DMS53 (cell line): ENCODE data around the gene RAB4B.
"Not testable (repeated sequence)": the region's sequence is repeated elsewhere in the genome, so short reads cannot be mapped to it uniquely, and the experiment has no call there.

Source experiments
- DNase-seq: peaks from one replicate; lab custom pipeline; 2025; lab: John Stamatoyannopoulos, UW

Gene RAB4B

DNA sequence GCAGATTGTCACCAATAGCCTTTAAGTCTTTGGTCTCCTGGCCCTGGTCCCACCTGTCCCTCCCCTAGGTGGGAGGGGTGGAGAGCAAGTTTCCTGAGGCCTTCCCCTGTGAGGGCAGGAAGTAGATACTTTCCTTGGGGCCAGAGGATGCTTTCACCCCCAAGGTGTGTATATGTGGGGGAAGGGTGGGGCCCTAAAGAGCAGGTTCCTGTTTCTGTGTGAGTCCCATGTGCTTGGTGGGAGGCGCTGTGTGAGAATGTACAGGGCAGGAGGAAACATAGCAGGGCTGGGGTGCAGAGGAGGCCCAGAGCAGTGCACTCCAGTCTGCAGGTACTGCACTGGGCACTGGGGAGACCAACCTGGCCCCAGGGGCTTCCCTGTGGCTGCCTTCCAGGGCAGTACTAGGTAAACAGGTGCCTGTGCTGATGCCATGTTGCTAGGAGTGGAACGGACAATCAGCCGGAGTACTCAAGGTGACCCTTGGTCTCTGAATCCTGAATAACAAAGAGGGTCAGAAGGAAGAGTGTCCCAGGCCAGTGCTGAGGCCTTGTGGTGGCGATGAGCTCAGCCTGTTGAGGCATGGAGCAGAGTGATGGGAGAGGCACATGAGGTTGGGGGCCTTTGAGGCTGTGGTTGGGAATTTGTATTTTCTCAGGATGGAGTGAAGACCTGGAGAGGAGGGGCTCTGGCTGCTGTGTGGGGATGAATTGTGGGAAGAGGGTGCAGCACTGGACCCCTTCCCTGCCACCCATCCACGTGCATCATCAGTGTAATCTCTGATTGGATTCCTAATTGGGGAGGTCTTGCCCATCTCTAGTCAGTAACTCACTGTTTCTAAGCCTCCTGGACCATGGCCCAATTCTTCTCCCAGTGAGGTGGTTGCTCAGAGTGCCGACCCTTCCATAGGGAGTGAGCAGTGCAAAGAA lies 26.1 kb downstream of the RAB4B start:
- peak; percentile 26 for DNase-seq

DNA sequence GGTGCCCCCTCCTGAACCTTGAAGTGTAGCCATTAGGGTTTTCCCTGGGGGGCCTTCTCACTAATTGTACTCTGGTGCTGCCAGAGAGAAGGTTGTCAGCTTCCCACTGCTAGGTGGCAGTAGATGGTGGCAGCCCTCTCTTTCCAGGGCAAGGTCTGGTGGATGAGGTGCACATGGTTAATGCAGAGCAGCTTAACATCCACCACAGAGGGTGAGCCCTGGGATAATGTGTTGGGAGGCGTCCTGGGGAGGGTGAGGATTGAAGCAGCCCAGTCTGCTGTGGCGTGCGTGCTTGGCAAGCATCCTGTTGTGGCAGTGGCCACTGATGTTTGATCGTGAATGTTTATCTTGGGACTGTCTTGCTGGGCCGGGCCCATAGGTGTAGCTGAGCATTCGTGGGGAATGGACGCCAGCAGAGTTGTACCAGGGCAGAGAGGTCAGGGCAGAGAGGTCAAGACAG lies 26.8 kb downstream of the RAB4B start:
- no peak for DNase-seq

DNA sequence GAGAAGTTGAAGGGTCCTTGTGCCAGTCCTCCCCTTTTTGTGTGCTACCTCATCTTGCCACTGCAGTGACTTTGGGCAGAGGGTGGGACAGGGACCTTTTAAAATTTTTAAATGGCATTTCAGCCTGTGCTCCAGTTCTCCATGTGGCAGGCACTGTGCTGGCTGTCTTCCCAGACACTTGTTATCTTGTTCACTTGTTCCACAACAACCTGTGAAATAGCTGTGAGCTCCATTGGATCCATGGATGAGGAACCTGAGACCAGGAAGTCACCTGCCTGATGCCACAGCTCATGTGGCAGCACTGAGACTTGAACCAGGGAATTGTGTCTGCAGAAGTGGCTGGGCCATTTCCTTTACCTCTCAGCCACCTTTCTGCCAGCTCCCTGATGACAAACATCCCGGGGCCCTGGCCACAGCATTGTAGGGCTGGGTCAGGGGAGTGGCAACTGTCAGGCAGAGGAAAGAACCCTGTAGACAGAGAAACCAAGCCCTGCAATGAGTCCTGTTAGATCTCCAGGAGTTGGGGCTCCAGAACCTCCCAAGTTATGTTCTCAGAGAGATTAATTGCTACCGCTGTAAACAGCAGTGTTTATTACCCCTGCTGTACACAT lies 27.3 kb downstream of the RAB4B start:
- DNase-seq: no peak

DNA sequence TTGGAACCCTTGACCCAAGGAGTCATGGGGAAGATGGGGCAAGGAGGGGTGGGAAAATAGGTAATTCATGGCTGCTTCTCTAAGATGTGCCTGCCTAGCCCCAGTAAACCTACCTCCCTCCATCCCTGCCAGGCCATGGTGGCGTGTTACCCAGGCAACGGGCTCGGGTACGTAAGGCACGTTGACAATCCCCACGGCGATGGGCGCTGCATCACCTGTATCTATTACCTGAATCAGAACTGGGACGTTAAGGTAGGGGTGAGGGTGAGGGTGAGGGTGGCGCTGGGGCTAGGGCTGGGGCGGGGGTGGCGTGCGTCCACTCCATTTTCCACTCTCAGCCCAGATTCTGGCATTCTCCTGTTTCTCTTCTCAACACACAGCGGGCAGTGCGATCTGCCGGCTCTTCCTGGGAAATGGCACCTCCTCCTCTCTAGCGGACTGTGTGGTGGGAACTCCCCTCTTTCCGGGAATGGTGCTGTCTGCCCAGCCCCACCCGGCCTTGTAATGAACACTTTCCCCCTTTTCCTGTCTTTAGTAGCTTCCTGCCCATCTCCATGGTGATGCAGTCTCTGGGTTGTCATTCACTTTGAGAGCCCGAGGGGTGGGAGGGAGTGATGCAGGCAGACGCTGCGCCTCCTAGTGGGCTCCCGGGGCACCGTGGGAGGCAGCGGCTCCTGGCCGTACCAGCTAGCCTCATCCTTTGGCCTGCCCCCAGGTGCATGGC lies 28.5 kb downstream of the RAB4B start:
- DNase-seq: peak; percentile 70

DNA sequence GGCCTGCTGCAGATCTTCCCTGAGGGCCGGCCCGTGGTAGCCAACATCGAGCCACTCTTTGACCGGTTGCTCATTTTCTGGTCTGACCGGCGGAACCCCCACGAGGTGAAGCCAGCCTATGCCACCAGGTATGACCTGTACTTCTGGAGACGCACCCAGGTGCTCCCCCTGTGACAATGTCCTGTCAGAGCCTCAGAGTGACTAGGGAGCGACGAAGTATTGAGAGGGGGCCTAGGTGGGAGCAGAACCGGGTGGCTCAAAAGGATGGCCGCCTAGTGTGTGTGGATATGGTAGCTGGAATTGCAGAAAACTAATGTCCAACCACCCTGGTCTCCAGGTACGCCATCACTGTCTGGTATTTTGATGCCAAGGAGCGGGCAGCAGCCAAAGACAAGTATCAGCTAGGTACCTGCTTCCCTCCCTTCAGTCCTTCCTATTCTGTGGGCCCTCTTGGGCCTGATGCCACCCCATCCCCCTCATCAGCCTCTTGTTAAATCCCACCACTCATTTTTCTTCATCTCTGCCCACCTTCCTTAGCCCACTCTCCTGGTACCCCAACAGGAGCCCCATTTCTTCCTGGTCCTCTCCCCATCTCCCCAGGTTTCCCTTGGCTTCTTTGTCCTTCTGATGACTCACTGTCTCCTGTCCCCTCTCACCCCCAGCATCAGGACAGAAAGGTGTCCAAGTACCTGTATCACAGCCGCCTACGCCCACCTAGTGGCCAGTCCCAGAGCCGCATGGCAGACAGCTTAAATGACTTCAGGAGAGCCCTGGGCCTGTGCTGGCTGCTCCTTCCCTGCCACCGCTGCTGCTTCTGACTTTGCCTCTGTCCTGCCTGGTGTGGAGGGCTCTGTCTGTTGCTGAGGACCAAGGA lies 29.3 kb downstream of the RAB4B start:
- peak; percentile 88 for DNase-seq

DNA sequence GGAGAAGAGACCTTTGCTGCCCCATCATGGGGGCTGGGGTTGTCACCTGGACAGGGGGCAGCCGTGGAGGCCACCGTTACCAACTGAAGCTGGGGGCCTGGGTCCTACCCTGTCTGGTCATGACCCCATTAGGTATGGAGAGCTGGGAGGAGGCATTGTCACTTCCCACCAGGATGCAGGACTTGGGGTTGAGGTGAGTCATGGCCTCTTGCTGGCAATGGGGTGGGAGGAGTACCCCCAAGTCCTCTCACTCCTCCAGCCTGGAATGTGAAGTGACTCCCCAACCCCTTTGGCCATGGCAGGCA lies 29.9 kb downstream of the RAB4B start:
- DNase-seq: no peak

DNA sequence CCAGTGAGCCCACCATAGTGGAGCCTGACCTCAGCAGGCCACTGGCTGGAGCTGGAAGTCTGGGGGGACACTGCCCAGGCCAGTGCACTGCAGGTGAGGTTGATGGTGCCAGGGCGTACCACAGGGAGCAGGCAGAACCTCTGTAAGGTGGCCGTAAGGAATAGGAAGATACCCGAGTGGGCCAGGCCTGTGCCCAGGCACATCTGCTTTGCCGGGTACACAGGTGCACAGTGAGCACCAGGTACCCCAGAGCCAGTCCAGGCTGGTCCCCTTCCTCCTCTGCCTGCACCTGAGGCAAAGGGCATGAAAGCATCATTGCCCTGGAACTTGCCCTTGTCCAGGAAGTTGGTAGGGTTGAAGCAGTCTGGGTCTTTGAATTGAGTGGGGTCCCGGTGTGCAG lies 30.4 kb downstream of the RAB4B start:
- DNase-seq: no peak

DNA sequence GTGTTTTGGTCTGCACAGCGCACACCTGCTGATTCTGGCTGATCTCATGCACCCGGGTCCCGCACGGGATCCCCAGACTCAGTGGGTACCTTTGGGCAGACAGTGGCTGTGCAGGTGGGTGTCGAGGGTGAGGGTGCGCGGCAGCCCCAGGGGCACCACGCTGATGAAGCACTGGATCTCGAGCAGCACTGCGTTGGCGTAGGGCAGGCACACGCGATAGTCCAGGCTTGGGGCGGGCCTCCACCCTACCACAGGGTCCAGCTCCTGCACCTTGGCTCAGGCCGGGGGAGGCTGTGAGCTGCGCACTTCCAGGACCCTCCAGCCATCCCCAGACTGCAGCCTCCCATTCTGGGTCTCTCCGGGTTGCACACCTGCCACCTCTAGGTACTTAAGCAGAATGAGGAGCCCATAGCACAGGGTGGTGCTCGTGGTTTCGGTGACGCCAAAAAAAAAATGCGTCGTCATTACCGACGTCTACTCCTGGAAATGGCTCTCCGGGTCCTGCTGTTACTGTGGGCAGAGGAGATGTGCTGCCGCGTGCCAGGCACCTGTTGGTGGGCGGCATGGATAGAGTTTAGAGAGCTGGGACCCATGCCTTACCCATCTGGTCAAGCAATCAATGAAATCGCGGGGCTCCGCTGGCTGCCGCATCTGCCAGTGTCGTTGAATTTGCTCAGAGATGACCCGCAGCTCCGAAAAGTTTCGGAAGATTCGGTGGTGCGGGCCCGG lies 31.5 kb downstream of the RAB4B start:
- DNase-seq: no peak

DNA sequence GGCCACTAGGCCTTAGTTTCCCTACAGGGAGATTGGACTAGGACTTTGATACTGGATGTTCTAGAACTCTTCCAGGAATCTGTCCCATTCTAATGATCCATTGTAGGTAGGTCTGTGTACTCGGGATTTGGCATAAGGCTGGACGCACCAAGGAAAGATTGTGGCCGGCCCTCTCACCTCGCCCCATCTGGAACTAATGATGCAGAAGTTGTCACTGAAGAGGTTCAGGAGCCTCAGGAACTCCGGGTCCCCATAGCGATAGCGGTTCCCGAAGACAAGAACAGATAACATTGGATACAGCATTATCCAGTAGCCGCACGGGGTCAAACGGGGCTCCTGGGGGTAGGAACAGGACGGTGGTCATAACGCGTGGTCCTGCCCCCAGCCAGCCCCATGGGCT lies 32.1 kb downstream of the RAB4B start:
- DNase-seq: peak; percentile 36

DNA sequence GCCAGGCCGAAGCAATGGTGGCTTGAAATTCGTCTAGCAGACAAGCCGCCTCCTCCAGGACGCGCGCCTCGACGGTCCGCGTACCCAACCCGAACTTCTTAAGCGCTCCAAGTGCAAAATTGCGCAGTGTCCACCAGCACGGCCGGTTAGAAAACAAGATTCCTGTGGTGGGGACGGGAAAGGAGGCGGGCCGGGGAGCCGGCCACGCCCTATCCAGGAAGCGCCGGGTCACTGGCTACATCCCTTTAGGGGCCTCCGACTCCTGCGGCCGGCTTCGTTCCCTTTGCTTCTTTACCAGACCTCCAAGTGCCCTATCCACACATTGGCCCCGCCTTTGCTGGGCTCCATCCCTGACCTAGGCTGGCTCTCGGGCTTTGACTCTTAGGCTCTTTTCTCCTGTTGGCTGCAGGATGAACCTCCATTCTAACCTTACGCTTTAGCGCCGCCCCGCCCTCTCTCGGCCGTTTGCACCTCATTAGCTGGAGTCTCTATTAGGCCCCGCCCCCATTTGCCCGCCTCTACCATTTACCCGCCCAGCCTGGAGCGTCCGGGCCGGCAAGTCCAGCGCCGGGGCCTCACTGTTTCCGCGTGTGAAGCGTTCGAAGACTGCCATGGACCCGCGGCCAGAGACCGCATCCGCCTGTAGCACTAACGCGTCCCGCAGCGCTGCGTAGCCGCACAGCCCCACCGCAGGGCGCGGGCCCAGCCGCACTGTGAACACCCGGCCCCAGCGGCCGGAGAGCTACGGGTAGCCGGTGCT lies 32.8 kb downstream of the RAB4B start:
- peak; percentile 93 for DNase-seq

DNA sequence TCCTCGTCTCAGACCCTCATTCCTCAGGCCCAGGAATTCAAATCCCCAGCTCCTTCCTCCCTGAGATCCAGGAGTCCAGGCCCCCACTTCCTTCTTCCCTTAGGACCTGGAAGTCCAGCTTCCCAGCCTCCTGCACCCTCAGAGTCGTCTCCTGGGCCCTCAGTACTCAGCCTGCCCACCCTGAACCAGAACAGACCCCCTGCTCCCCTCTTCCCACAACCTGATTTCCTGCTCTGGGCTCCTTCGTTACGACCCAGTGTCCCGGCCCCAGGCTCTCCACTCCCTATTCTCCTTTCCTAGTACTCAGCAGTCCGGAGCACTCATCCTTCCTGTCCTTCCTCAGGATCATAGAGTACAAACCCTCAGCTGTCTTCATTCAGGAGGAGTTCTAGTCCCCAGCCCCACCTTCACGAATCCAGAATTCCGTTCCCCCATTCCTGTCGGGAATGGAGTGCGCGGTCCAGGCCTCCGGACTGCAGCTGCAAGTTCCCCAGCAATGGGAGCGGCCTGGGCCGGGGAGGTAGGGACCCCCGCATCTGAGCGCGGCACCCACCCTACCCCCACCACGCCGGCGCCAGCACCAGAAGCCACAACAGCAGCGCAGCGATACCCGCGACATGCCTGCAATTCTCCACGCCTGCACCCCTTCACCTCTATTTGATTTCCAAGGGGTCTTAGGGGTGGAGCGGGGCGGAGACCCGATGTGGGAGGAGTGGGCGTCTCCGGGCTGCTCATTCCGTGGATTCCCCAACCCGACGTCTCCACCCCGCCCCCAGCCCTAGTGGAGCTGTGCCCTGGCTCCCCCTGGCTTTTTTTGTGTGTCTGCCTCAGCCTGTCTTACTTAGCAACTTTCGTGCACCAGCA lies 33.7 kb downstream of the RAB4B start:
- peak; percentile 47 for DNase-seq

DNA sequence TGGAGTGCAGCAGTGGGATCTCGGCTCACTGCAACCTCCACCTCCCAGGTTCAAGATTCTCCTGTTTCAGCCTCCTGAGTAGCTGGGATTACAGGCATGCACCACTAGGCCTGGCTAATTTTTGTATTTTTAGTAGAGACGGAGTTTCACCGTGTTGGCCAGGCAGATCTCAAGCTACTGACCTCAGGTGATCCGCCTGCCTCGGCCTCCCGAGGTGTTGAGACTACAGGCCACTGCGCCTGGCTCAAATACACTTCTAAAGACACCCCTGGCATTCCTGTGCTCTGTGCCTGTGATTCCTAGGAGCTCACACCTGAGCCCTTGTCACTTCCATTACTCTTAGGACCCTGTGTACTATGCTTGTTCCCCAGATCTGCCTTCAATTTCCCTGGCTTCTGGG lies 34.5 kb downstream of the RAB4B start:
- not testable (repeated sequence) for DNase-seq

DNA sequence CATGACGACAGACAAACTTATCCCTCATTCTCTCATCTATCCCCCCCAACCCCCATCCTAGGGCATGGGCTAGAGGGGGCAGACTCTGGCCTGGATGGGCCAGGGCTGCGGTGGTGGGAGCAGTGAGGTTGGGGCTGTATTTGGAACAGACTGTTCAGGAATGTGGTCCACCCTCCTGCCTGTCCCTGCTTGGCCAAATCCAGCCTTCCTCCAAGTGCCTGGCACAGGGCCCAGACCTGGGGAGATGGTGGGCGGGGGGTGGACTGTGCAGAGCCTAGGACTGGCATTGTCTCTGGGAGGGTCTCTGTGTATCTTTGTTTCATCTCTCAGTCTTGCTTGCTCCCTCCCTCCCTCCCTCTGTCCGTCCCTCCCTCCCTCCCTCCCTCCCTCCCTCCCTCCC lies 35.1 kb downstream of the RAB4B start:
- no peak for DNase-seq

DNA sequence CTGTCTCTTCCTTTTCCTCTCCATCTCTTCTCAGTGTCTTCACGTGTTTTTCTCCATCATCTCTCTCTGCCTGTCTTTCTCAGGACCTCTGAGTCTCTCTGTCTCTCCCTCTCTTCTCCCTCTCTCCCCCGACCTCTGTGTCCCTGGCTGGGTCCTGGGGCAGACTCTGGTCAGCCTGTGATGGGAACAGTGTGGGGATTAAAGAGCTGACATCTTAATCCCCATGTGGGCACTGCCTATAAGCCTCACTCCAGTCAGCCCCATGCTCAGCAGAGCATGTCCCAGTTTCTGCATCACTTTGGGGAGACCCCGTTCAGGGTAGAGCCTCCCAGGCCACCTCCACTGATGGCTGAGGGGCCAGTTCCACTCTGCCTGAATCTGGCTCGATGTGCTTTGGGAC lies 37.2 kb downstream of the RAB4B start:
- no peak for DNase-seq

DNA sequence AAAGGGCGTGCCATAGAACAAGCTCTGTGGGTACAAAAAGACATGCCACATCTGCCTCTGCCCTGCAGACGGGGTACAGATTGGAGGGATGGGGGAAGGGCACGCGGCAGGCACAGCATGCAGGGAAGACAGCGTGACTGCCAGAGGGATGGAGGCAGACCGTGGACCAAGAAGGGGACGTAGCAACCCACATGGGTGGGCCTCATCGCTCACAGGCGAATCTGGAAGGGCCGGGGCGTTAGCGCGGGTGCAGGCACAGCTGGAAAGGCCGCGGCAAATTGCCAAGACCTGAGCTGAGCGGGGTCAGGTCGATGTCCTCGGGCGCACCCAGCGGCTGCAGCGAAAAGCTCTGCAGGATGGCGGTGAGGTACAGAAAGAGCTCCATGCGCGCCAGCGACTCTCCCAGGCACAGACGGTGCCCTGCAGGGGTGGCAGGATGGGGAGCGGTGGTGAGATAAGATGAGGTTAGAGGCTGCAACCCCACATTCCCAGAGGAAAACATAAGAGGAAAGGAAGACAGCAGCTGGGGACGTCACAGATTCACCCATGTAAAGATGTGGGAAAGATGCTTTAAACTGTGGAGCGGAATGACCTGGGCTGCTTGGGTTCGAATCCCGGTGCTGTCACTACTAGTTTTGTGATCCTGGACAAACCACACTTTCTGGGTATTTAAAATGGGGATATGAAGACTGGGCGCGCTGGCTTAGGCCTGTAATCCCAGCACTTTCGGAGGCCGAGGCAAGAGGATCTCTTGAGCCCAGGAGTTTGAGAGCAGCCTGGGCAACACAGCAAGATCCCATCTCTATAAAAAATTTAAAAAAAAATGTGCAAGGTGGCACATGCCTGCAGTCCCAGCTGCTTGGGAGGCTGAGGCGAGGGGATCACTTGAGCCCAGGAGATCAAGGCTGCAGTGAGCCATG lies 40.7 kb downstream of the RAB4B start:
- DNase-seq: peak; percentile 82

DNA sequence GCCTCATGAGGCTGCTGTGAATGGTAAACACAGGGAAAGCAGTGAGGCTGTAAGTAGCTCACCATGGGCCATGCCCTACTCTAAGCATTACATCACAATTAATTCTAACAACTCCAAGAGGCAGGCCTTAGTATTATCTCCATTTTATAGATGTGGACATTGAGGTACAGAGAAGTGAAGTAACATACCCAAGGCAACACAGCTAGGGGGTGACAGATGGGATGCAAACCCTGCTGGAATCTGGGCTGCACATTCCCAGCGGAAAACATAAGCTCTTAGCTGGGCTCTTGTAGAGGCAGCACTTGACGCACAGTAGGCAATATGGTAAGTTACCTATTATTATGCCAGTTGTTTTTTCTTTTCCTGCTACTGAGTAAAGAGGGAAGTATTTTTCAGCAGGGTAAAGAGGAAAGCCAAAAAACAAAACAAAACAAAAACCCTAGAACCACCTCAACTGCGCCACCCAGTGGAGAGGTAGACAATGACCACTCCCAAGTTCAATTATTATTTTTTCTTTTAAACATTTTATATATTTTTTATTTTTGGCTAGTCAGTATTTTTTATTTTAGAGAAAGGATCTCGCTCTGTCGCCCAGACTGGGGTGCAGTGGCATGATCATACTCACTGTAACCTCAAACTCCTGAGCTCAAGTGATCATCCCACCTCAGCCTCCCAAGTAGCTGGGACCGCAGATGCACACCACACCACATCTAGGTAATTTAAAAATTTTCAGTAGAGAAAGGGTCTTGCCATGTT lies 41.6 kb downstream of the RAB4B start:
- DNase-seq: peak; percentile 52

DNA sequence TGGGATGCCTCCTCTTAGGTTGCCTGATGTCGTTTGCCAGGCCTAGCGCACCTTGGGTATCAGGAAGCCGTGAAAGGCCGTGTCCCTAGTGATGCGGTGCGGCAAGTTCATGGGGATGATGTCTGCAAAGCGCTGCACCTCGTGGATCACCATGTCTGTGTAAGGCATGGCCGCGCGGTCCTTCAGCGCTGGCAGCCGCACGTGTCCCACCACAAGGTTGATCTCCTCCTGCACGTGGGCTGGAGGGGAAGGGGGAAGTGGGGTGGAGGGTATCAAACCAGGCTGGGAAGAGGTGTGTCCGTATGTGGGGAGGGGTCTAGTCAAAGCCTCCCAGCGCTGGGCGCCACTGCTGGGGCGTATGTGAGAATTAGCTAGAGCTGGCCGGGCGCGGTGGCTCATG lies 44.1 kb downstream of the RAB4B start:
- DNase-seq: no peak
